HG02973 (cell line): ENCODE data around the gene CLCN5.
"Not testable (repeated sequence)": the region's sequence is repeated elsewhere in the genome, so short reads cannot be mapped to it uniquely, and the experiment has no call there.

Experiments used
- ATAC-seq: cut with Tn5 transposase; IDR thresholded peaks from one replicate; pipeline ENCODE4 v1.9.1; 2021; ENCODE audit warnings: moderate library complexity; ENCODE audit not compliant: unreplicated experiment

The CLCN5 gene

DNA sequence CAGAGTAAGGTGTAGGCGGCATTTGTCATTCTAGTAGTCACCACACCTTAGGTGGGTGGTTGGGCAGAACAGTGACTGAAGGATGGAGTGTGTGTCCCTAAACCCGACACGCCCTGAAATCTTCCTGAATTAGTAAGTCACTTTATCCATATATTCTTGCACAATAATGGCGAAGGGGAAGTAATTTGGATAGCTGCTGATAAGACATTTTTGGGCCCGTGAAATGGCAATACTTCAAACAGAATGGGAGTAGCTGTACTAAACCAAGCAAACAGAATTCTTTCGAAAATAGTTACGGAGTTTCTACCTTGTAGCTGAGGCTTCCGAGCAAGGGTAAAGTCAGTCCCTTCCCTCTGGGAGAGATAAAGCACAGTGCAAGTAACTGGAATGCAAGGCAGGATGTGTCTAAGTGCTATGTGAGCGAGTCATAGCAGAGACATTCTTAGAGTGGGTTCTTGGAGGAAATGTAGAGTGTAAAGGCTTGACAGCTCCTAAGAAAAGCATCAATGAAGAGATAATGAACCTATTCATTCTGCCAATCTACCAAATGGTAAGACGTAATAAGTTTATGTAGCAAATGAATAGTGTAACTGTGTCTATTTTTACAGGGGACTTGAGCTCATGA is 72.8 kb downstream of the CLCN5 start:
- ATAC-seq, result no peak

GRCh38 chrX:49995795-49996455 is 73.5 kb downstream of the CLCN5 start:
- no peak for ATAC-seq

DNA sequence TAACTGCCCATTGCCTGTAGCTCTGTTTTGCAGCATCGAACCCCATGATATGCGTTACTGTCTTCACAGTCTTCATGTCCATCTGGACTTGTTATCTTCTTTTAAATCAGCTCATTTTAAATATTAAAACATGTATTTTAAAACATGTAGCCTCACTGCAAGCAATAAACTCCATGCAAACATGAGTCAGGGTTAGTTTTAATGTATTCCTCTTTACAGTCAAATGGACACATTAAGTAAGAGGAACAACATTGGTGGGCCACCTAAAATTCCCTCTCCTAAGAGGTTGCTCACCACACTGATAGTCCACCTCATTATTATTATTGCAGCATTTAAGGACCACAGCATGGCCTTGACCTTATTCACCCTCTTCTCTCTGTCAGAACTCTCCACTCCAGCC is 74.1 kb downstream of the CLCN5 start:
- ATAC-seq, result no peak

- ATAC-seq, result no peak
These were observed 76.7 kb downstream of the CLCN5 start for GRCh38 chrX:49999087-49999486.

DNA sequence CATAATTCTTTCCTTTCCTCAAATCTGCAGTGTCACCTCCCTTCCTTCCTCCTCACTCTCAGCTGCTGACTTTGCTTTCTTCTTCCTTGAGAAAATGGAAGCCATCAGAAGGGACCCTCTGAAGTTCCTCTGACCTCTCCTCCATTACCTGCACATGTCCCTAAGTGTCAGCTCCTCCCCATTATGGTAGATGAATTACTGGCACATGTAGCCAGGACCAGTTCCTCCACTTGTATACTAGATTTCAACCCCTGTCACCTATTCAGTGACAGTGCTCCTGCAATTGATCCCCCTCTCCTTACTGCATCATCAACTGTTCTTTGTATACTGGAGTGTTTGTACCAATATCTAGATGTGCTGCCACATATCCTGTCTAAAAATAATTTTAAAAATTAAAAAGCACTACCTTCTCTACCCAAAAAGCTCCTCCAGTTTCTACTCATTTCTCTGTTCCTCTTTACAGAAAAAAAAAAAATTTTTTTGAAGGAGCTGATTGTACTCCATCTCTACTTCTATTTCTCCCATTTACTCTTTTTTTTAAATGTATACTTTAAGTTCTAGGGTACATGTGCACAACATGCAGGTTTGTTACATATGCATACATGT is 78.6 kb downstream of the CLCN5 start:
- no peak for ATAC-seq

DNA sequence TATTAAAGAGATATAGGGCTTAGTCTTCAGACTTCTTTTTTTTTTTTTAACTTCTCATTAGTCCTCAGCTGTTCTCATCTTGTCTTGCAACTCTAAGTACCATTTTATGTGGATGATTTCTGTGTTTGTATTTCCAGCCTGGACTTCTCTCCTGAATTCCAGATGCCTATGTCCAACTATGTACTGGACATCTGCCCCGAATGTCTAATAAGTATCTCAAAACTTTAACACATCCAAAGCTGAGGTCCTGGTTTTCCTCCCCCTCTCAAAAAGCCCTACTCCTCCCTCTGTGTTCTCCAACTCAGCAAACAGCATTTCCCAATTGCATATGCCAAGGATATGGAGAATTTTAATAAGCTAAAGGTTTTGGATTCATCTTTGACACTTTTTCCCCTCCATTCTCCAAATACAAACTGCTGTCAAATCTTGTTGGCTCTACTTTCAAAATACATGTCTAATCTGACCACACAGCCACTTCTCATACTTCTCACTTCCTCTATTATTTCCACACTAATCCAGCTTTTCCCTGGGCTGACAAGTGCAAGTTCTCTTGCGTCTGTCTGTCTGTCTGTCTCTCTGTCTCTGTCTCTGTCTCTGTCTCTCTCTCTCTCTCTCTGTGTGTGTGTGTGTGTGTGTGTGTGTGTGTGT is 79.8 kb downstream of the CLCN5 start:
- peak; percentile 58 for ATAC-seq

DNA sequence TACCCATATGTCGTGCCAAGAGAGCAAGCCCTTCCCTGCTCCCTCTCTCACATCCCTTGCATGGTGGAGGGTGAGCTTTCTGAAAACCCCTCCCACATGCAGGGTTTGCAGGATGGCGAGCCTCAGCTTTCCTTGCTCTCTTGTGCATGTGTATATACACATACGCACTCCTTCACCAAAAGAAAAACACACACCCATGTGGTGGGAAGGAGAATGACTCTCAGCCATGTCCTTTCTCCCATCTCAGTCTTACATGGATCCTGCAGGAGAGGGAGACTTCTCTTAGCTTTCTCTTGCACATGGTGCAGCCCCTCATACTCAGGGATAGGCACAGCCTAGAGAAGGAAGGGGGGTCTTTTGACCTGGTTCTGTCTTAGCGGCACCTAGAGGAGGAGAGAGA is 81.1 kb downstream of the CLCN5 start:
- no peak for ATAC-seq

DNA sequence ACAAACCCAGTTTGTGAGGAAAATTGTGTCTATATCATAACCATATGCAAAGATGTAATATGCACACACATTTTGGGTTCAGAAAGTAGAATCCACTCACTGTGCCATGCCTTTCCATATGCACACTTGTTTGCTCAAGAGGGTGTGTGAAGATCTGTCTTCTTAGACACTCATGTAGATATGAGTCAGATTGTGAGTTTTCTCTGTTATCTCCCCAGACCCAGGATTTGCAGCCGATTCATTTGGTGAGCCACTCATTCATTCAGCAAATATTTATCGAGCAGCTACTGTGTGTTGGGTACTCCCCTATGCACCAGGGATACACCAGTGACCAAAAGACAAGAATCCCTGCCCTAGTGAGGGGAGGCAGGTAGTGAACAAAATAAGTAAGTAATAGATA is 81.5 kb downstream of the CLCN5 start:
- no peak for ATAC-seq

DNA sequence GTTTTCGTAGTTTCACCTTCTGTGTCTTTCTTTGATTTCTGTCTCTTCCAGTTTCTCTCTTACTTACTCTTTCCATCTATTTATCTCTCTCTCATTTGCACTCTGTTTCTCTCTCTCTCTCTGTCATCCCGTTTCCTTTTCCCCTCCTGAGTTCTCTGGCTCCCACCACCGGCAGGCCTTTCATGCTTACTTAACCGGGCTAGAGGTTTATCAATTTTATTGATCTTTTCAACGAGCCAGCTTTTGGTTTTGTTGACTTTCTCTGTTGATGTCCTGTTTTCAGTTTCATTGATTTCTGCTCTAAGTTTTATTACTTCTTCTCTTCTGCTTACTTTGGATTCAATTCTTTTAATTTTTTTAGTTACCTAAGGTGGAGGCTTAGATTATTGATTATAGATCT is 103.2 kb downstream of the CLCN5 start:
- not testable (repeated sequence) for ATAC-seq

GRCh38 chrX:50035126-50035525 is 112.7 kb downstream of the CLCN5 start:
- no peak for ATAC-seq

DNA sequence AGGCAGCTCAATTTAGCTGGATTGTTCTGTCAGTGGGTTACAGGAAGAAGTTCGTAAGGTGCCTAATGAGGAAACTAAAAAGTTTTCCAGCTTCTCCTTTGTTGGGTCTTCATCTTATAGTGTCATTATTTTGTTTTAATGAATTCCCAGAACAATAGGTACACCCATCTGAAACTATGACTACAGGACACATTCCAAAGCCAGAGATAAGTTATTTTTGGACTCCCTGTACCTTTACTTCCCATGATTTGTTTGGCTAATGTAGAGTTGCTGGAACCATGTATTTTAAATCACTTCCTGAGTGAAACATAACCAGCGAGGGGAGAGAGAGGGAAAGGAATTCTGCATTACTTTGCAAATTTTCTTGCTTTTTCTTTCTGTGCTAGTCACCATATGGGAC is 114.0 kb downstream of the CLCN5 start:
- ATAC-seq, result no peak

- no peak for ATAC-seq
These were observed 123.4 kb downstream of the CLCN5 start for GRCh38 chrX:50045823-50046222.

GRCh38 chrX:50049228-50049627 is 126.8 kb downstream of the CLCN5 start:
- ATAC-seq, result no peak

DNA sequence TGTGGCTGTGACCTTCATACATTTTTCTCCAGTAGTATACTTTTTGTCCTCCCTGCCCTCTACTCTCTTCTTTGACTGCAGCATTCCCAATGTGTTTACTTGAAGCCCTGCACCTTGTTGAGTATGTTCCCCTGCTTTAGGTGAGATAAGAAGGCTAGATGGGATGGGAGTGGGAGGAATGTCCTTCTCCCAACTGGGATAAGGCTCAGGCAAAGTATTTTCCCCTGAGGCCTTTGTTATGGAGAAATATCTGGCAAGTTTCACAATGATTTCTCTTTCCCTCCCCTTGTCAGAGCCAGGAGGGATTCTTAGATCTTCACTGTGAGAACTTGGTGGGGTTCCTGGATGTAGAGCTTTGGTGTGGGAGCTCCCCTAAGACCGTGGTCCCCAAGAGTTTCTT is 131.8 kb downstream of the CLCN5 start:
- ATAC-seq, result no peak

DNA sequence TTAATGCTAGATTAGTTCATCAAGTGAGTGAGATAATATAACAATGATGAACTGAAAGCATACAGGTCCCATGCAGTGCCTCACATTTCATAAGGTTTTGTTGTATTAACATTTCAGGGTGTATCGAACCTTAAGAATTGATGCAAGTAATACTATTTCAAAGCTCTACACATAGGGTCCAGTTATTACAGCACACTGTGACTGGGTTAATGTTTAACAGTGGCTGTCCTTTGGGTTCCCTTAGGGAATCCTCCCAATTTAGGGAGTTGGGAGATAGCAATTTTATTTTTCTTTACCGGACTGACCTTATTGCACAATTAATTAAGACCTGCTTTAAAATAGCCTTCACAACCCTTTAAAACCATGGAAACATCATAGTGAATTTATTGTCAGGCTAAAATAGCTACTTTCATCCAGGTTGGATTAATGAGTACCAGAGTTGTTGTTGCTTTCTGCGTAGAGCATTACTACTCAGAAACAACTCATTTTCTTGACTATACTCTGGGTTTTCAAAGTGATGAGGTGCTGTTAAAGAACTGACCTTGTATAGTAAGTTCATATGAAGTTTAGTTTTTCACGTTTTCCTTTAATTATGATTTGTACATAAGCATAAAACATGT is 144.0 kb downstream of the CLCN5 start:
- no peak for ATAC-seq

- no peak for ATAC-seq
These were observed 145.3 kb downstream of the CLCN5 start for GRCh38 chrX:50067435-50068284.

DNA sequence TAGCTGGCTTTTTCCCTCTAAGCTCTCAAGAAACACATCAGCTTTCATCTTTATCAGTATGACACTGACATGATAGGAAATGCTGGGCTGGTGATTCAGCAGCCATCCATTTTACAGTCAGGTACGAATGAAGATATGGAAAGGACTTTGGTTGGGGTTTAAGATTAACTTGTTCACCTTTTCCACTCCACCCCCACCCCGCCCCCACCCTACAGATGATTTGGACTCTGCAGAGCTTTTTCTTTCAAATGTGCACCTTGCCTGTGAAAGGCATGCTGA is 145.8 kb downstream of the CLCN5 start:
- ATAC-seq, result no peak

DNA sequence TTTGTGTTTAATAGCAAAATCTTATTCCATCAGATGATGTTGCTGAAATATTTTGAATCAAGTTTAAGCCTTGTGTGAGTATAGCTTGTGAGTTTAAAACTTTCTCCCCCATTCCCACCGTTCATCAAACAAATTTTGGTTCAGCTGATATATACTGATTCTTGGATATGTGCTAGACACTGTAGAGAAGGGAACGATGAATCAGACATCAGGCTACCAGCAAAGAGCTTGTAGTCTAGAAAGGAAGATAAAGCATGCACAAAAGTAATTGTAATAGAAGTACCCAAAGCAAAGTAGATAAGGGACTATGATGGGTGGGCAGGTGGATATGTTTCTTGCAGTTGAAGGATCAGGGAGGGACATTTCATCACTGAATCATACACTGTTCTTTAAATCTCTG is 146.5 kb downstream of the CLCN5 start:
- no peak for ATAC-seq

DNA sequence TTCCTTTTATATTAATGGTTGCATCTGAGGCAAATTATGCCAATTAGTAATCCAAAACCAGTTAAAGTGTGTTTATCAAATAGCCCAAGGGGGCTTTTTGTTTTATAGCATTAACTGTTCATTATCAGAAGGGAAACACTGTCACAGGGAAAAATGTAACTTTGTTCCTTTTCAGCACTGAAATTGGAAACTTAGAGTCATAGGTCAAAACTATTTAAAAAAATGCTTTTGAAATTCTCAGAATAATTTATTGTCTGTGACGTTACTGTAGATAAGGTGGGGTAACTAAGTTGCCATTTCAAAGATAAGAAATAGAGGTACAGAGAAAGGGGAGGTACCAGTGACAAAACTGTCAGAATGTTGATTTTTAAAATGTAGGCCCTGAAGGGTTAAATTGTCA is 149.1 kb downstream of the CLCN5 start:
- ATAC-seq, result no peak

DNA sequence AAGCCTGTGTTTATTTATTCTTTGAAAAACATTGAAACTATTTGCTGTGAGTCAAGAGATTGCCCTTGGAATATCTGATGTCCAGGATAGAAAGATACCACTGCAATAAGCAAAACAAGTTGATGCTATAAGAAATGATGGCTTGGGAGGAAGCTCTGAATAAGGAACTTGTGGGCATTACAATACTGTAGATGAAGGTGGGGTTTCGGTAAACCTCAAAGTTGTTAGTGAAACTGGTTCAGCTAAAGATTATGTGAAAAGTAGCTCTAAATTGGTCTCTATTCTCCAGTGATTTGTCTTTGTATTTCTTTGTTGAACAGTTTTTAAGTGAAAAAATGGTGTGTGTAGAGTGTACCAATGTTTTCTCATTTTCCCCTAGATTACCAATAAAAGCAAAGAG is 149.7 kb downstream of the CLCN5 start:
- no peak for ATAC-seq

DNA sequence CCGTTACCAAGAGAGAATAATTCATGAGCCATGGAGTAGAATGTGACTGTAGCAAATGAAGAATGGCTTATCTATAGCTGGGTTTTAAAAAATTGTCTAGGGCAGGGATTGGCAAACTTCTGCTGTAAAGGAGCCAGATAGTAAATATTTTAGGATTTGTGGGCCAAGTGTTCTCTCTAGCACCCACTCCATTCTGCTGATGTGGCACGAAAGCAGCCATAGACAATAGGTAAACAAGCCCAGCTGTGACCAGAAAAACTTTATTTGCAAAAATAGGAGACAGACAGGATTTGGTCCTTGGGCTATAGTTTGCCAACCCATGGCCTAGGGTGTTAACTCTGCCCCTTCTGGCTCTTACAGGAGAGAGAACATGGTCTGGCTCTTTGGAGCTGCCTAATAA is 151.2 kb downstream of the CLCN5 start:
- no peak for ATAC-seq
